GM19372 (cell line): ENCODE data around the gene NEURL4.
A peak's percentile ranks its signal among the peaks of the same experiment; 100 is the strongest.
"Not testable (repeated sequence)": the region's sequence is repeated elsewhere in the genome, so short reads cannot be mapped to it uniquely, and the experiment has no call there.

Source experiments
- ATAC-seq: cut with Tn5 transposase; IDR thresholded peaks from one replicate; pipeline ENCODE4 v1.9.1; 2021; ENCODE audit warnings: mild to moderate bottlenecking, low read depth, moderate library complexity; ENCODE audit not compliant: unreplicated experiment

The NEURL4 gene

DNA sequence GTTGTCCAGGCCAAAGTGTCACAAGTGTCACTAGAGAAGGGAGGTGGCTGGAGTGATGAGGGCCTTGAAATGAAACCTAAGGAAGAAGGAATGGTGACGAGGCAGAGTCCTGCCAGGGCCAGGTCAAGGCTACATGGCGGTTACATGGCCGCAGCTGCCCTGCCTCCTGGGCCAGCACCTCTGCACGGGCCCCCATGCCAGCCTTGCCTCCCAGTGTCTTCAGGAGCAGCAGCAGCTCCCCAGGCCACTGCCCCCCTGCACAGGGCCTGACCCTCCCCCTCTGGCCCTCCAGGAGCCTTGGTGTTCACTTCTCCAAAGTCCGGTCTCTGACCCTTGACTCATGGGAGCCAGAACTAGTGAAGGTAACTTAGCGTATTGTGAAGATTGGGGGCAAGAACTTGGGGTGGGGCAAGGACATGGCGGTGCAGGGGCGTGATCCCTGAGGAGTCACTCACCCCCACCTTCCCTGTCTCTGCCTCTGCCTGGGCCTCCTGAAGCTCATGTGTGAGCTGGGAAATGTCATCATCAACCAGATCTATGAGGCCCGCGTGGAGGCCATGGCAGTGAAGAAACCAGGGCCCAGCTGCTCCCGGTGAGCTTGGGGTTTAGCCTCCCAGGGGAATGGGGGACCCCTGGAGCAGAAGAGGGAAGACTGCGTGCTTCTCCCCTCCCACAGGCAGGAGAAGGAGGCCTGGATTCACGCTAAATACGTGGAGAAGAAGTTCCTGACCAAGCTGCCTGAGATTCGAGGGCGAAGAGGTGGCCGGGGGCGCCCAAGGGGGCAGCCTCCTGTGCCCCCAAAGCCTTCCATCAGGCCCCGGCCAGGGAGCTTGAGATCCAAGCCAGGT lies 18.7 kb upstream of the NEURL4 start:
- ATAC-seq = no peak

DNA sequence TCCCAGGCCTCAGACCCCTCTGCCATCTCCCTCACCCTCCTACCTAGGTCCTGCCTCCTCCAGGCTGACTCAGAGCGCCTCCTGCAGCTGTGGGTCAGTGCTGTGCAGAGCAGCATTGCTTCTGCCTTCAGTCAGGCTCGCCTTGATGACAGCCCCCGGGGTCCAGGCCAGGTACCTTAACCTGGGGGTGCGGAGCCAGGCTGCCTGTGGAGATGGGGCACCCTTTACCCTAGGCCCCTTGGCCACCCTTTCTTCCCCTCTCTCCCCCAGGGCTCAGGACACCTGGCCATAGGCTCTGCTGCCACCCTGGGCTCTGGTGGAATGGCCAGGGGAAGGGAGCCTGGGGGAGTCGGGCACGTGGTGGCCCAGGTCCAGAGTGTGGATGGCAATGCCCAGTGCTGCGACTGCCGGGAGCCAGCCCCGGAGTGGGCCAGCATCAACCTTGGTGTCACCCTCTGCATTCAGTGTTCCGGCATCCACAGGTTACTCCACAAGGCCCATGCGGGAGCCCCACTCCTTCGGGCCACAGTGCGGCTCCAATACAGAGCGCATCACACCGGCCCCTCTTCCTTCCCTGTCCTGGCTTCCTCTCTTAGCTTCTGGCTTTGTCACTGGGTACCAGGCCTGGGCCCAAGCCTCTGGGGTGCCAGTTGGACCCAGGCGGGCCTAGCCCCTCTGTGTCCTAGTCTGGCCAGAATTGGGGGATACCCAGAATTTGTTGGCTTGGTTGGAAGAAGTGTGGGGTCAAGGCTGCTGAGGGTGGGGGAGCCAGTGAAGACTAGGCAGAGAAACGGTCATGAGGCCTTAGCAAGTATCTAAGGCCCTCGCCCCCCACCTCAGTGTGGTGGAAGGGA lies 17.9 kb upstream of the NEURL4 start:
- ATAC-seq = no peak

DNA sequence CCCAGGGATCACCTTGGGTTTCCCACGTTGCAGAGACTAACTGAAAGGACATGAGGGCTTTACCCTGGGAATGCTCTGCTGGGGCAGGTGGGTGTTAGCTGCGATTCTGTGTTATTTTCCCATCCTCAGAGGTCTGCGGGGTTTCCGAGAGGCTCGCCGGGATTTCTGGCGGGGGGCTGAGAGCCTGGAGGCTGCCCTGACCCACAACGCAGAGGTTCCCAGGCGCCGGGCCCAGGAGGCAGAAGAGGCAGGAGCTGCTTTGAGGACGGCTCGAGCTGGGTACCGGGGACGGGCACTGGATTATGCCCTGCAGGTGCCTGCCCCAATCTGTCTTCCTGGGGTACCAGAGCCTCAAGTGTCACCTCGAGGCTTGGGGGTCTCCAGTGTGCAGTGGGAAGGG lies 14.1 kb upstream of the NEURL4 start:
- ATAC-seq = no peak

DNA sequence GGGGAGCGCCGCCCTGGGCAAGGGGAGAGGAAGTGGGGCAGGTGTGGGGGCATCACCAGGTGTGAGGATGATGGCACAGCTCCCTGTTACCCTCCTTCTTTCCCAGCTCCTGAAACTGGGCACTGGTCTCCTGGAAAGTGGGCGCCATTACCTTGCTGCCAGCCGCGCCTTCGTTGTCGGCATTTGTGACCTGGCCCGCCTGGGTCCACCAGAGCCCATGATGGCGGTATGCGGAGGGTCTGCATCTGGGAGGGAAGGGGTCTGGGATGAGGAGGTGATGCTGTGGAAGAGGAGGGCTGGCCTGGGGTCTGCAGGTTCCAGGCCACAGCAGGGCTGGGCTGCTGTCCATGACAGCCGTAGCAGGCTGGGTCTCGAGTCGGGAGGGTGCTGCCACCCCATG lies 12.7 kb upstream of the NEURL4 start:
- ATAC-seq = no peak

DNA sequence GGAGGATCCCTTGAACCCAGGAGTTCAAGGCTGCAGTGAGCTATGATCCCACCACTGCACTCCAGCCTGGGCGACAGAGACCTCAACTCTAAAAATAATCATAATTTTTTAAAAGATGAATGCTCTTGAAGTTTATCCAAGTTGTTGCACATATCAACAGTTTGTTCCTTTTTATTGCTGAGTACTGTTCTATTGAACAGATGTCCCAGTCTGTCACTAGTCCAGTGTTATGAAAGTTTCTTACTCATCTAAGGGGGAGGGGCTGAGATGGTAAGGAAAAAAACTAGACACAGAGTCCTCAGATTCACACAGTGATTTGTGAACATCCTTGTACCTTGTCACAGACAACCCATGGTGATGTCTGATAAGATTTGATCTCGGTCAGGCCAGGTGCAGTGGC lies 11.0 kb upstream of the NEURL4 start:
- ATAC-seq = no peak

DNA sequence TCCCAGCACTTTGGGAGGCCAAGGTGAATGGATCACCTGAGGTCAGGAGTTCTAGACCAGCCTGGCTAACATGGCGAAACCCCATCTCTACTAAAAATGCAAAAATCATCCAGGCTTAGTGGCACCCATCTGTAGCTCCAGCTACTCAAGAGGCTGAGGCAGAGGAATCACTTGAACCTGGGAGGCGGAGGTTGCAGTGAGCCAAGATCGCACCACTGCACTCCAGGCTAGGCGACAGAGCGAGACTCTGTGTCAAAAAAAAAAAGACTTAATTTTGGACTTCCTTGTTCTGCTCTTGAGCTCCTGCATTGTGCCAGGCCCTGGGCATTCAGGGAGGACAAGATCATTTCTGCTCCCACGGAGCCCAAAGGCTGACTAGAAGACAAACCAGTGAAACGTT lies 8.5 kb upstream of the NEURL4 start:
- not testable (repeated sequence) for ATAC-seq

DNA sequence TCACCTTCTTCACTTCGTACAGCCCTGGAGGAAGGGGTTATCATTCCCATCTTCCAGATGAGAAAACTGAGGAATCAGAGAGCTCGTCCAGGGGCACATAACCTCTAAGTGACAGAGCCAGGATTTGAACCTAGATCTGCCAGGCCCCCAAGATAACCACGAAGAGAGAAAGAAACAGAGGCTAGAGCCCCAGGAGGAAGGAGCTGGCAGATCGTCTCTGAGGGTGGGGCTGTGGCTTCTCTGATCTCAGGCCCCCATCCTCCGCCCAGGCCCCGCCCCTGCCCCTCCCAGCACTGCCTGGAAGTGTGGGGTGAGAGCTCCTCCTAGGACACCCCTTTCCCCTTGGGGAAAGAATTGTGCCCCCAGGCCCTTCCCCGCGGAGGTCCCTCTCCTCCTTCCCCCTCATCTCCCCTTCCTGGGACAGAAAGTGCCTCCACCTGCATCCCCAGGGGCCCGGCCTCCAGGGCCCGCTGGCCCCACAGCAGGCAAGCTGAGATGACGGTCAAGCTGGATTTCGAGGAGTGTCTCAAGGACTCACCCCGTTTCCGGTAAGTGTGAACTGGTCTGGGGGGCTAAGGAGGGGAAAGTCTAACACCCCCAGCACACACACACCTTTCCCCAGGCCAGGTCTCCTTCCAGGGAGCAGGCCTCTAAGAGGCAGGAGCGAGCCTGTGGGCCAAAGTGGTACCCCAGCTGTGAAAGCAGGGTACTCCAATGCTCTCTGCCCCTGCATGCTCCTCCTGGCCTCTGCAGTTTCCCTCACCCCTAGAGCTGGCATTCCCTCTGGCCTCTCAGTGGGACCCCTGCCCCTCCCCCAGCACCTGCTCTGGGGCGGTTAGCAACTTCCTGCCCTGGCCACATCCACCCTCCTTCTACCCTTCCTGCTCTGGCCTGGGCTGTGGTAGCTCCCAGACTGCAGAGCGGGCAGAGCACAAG lies 7.4 kb upstream of the NEURL4 start, which contains the start of gene ACAP1:
Gene ACAP1, plus strand, starts transcription at position 290 of the 936 bp plus-strand sequence. Its CDS starts 206 bp downstream, at position 496.
- no peak for ATAC-seq

DNA sequence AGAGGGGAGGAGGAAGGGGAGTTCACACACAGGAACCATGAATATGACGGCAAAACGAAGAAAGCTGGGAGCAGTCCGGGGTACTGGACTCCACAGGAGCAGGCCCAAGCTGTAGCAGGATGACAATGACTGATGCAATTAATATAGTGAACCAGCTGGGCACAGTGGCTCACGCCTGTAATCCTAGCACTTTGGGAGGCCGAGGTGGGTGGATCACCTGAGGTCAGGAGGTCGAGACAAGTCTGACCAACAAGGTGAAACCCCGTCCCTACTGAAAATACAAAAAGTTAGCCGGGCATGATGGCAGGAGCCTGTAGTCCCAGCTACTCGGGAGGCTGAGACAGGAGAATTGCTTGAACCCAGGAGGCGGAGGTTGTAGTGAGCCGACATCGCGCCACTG lies 6.6 kb upstream of the NEURL4 start:
- not testable (repeated sequence) for ATAC-seq

DNA sequence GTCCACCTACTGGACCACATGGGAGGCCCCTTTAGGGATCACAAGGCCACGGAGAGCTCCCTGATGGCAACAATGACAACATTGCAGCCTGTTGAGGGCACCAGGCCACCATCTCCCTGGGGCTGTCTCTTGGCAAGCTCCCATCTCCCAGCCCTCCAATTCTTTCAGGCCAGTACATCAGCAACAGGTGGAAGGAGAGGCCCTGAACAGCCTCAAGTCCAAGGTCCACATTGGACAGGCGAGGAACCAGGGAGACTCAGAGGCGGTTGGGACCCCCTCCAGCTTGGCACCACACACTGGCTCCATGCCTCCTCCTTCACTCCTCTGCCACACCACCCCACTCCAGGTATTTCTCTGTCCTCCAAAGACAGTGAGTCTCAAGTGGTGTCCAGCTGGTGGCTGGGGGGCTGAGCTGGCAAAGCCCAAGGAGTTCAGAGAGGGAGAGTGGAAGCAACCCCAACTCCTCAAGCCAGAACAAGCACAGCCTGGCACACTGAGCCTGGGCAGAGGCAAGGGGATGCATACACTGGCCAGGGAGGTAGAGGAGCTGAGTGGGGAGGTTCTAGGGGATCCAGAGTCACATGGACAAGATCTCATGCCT lies 5.9 kb upstream of the NEURL4 start:
- no peak for ATAC-seq

DNA sequence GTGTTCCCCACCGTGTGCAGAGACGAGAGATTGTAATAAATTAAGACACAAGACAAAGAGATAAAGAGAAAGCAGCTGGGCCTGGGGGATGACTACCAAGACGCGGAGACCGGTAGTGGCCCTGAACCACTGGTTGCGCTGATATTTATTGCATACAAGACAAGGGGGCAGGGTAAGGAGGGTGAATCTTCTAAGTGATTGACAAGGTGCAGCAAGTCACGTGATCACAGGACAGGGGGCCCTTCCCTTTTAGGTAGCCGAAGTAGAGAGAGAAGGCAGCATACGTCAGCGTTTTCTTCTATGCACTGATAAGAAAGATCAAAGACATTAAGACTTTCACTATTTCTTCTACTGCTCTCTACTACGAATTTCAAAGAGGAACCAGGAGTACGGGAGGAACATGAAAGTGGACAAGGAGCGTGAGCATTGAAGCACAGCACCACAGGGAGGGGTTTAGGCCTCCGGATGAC lies 3.5 kb upstream of the NEURL4 start:
- not testable (repeated sequence) for ATAC-seq

DNA sequence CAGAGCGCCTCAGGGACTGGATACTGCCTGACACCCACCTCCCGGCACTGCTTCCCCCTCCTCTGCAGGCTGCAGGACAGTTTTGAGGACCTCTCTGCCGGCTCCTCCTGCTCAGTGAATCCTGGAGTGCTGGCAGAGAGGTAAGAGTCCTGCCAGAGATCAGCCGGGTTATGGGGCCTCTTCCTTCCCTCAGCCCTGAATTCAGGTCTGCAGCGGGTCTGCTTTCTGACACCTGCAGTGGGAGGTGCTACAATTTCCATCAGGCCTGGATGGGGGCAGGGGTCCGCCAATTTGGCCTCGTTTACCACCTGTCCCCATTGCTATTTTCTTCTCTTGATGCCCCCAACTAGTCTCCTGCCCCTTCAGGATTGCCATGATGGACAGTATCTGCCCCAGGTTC lies 3.0 kb upstream of the NEURL4 start:
- ATAC-seq = no peak

DNA sequence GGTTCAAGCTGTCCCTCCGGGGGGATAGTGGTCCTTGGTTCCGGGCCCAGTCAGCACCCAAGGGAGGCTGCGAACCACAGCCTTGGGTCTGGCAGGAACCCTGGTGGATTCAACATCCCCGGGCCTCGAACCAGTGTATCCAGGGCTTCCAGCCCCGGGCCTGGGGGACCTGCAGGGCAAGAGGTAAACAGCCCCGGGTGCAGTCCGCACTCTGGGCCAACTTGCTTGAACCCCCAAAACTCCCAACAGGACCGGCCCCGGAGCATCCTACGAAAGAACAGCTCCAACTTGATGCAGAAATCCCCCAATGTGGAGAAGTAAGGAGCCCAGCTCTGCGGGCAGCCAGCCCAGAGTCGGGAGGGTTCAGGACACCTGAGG lies 1.5 kb upstream of the NEURL4 start:
- no peak for ATAC-seq

DNA sequence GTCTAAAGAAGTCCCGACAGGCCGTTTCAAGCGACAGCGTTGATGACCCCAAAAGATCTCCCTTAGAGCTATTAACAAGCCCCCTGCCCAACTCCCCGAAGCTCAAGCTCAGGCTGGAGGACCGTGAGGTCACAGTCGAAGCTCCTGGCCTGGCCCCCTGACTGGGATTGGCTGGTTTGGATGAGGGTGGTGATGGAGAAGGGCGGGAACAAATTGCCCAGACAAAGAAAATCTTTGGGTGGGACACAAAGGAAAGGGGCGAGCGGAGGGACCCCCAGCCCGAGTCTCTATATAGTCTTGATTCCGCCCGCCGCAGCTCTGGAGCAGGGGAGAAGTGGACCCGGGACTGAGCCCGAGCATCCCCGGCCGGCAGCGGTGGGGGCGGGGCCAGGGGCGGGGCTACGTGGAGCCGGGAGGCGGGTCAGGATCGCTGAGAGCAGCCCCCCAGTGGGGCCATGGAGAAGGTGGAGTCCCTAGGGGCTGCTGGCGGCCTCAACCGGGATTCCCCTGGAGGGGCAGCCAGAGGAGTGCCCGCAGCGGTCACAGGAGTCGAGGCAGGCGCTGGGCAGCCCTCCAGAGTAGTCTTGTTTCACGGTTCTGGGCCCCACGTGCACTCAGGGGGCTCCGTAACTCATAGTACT lies 982 bp upstream of the NEURL4 start:
- peak; percentile 36 for ATAC-seq

DNA sequence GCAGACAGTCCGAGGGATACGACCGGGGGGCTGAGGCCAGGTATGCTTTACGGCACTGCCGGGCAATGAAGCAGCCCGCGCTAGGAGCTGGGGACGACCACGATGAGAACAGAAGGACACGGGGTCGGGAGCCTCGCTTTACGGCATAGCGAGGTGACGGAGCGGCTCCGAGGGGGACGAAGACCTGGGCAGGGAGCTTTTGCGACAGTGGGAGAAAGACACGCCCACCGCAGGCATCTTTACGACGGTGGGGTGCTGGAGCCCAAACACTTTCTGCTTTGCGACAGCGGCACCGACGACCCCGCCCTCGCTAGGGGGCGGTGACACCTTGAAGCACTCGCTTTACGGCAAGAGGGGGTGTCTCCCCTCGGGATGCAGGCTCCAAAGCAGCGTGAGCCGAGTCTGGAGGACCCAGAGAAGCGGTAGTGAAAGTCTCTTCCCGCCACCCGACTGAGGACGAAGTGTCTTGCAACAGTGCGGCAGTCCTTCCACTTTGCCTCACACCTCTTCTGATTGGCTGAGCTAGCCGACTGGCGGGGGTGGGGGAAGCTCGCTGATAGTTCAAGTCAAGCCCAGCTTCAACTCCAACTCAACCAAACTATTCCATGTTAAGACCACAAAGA lies 350 bp upstream of the NEURL4 start:
- ATAC-seq = peak; percentile 65

DNA sequence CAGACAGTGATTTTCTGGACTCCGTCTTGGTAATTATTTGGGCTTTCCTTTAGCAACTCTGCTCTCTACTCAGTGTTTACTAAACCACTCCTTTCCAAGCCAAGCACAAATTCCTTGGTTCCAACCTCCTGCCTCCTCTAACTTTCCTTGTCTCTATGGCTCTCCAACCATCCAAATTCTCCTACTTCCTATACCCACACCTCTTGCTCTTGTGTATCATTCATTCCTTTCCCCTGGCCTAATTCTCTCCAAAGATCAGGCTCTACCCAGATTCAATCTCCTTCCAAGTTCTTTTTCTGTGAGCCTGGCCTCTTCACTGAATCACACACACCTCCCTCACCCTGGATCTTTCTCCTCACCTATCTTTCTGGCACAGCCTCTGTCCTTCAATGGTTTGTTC lies 1.1 kb downstream of the NEURL4 start:
- ATAC-seq = no peak

DNA sequence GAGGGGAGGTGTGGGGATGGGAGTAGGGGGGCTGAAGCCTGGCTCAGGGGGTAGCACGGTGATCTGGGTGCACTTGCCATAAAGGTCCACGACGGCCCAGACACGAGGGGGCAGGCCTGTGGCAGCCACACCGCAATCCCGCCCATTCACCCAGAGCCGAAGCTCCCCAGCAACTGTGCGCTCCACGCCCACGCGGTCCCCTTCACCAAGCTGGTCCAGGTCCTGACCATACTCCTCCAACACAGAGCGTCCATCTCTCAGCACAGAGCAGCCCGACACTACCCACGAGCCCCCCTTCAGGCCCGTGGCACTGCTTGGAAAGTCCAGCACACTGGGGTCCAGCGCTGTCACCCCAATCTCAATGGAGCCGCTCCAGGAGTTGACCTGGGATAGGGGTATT lies 1.6 kb downstream of the NEURL4 start:
- ATAC-seq = no peak

DNA sequence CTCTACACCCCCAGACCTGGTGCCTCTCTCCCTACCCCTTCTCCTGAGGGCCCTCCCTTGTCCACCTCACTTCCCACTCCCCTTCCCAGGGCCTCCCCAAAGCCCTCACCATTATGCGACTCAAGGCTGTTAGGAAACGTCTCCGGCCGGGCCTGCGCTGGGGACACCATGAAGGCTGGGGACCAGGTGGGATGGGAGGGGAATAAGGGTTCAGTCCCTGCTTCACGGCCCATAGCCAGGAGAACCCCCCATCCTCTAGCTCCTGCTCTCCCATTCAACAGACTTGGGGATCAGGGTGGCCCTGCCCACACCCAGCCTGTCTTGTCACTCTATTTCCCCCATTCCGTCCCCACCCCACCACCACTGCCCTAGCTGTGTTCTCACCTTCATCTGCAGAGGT lies 2.1 kb downstream of the NEURL4 start:
- no peak for ATAC-seq

DNA sequence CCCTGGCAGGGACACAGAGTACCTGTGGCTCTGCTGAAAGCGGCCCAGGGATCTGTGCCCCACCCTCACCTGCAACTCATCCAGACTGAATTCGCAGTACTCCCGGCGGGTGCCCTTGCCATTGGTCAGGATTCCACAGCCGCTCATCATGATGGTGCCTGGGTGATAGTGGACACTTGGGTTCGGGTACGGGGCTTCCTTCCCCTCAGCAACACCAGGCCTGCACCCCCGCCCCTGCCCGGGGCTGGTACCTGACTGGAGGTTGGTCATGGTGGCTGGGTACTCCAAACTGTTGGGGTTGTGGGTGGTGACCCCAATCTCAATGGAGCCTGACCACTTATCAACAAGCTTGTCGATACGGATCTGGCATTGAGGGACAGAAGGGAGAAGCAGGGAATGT lies 2.9 kb downstream of the NEURL4 start:
- no peak for ATAC-seq

DNA sequence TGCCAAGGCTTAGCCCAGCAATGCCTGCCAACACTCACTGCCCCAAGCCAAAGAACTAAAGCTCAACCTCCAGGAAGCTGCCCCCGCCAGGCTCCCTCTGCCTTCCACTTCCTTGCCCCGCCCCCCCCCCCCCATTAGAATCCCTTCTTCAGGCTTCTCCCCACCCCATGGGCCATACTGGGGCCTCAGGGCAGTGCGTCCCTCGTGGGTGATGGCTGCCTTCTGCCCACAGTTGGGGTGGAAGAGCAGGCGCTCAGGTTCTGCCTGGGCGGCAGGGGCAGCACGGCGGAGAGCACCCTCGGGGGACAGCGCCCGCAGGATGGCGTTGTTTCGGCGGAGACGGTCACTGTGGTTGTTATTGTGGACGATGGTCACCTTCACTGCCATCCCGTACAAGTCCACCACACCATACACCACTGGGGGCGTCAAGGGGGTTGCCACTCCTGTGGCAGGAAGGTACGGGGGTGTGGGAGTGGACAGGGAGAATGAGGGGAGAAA lies 4.1 kb downstream of the NEURL4 start:
- no peak for ATAC-seq
